Thoracic aorta (tissue), 2 donors: ENCODE data around the gene SLC7A1. TPM values are rescaled to one million over a fixed set of nuclear protein-coding genes. Genes with fewer than 3 reads are reported as not detected.

Source experiments
- ATAC-seq: fragments of 150-250 bp; one replicate; pipeline ENCODE4 v1.8.0; 2017; ENCODE audit warnings: low read depth; ENCODE audit not compliant: insufficient number of reproducible peaks, low FRiP score
- DNase-seq: peaks from one replicate; pipeline ENCODE4 v3.0.0-alpha.2; 2020; ENCODE audit warnings: low spot score
- H3K27ac ChIP-seq, 2 donors: fragments of 200-600 bp; sonication (generic); 1 replicate in 1 of 2; 2 replicates in 1 of 2; pipeline ENCODE4 v1.5.1; 2016; ENCODE audit warnings: mild to moderate bottlenecking in 2 of 2, moderate library complexity in 2 of 2
- H3K27me3 ChIP-seq: fragments of 200-600 bp; sonication (generic); replicated peaks from 2 replicates; pipeline ENCODE4 v1.6.0; 2016; ENCODE audit warnings: mild to moderate bottlenecking; ENCODE audit not compliant: insufficient read depth
- H3K36me3 ChIP-seq: fragments of 200-600 bp; sonication (generic); one replicate; pipeline ENCODE4 v1.5.1; 2016
- H3K4me1 ChIP-seq, 2 donors: fragments of 200-600 bp; sonication (generic); 1 replicate in 1 of 2; 2 replicates in 1 of 2; pipeline versions ENCODE4 v1.5.1 to v1.6.0; 2016; ENCODE audit warnings: low read depth in 2 of 2, mild to moderate bottlenecking in 1 of 2; ENCODE audit not compliant: control insufficient read depth in 1 of 2
- H3K4me3 ChIP-seq: fragments of 200-600 bp; sonication (generic); 2 replicates; pipeline ENCODE4 v1.5.1; 2016; ENCODE audit warnings: mild to moderate bottlenecking
- H3K9me3 ChIP-seq: fragments of 200-600 bp; sonication (generic); 2 replicates; pipeline ENCODE4 v1.5.1; 2016
- total RNA-seq, 2 donors: library from RNA; depleted of rRNA; stranded (reverse); fragments of >200 nt; gene quantifications; one replicate each; pipeline versions ENCODE4 v1.1.0 to v1.2.3, GENCODE V29; 2016
- TF ChIP-seq, protein P1 (sequence below): fragments of 200-600 bp; sonication (generic); IDR thresholded peaks from one replicate; pipeline ENCODE4 v1.5.1; 2019; ENCODE audit warnings: antibody characterized with exemption

SLC7A1 gene
- total RNA-seq, 2 donors from 2014 or later: 24.0 to 39.1 TPM

DNA sequence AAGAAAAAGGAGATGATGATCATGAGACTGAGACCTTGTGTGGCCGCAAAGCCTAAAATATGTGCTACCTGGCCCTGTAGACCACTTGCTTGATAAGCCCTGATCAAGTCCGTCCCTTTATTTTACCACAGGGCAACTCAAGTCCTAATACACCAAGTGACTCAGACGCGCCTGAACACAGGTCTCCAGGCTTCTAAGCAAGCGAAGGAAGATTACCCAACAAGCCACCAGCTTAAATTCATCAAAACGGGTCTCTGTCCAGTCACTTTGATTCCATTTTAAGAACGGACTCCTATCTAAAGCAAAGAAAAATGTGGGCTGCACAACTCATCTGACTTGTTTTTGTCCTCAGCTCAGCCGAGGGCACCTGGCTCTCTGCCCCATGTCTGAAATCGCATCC is 26.8 kb downstream of the SLC7A1 start:
- H3K36me3 ChIP-seq: no peaks in the 10 kb centered on the region
- DNase-seq (no peak), ATAC-seq (no peak)
- H3K27ac ChIP-seq: no peak overlapping the region
- H3K4me1 ChIP-seq: peaks cover 6 to 21% of the 10 kb centered on the region in 2 donors
- H3K27me3 ChIP-seq: no peaks in the 10 kb centered on the region
- no peak overlapping the region for H3K4me3 ChIP-seq
- H3K9me3 ChIP-seq: no peaks in the 10 kb centered on the region
- TF ChIP-seq, protein P1, sequence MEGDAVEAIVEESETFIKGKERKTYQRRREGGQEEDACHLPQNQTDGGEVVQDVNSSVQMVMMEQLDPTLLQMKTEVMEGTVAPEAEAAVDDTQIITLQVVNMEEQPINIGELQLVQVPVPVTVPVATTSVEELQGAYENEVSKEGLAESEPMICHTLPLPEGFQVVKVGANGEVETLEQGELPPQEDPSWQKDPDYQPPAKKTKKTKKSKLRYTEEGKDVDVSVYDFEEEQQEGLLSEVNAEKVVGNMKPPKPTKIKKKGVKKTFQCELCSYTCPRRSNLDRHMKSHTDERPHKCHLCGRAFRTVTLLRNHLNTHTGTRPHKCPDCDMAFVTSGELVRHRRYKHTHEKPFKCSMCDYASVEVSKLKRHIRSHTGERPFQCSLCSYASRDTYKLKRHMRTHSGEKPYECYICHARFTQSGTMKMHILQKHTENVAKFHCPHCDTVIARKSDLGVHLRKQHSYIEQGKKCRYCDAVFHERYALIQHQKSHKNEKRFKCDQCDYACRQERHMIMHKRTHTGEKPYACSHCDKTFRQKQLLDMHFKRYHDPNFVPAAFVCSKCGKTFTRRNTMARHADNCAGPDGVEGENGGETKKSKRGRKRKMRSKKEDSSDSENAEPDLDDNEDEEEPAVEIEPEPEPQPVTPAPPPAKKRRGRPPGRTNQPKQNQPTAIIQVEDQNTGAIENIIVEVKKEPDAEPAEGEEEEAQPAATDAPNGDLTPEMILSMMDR: no peak

DNA sequence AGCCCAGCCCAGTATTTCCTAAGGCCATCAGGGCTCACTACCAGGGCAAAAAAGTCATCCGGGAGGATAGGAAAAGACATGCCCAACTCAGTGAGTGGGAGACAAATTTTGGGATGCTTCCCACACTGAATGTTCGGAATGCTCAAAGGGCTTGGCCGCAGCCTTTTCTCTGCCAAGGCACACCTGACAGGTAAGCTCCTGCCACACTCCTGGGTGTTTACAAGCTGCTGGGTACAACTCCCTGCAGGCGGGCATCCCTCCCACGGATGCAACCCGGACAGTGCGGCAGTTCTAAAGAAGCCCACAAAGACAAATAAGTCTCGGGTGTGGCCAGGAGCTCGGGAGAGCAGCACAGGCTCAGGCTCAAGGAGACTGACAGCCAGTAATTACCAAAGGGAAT is 28.1 kb downstream of the SLC7A1 start:
- no peak overlapping the region for H3K27ac ChIP-seq
- ATAC-seq: no peak
- H3K27me3 ChIP-seq: no peaks in the 10 kb centered on the region
- TF ChIP-seq, protein P1: no peak
- no peak overlapping the region for H3K4me3 ChIP-seq
- no peaks in the 10 kb centered on the region for H3K36me3 ChIP-seq
- peaks cover 0 to 13% of the 10 kb centered on the region in 2 donors for H3K4me1 ChIP-seq
- DNase-seq: no peak
- H3K9me3 ChIP-seq: no peaks in the 10 kb centered on the region

DNA sequence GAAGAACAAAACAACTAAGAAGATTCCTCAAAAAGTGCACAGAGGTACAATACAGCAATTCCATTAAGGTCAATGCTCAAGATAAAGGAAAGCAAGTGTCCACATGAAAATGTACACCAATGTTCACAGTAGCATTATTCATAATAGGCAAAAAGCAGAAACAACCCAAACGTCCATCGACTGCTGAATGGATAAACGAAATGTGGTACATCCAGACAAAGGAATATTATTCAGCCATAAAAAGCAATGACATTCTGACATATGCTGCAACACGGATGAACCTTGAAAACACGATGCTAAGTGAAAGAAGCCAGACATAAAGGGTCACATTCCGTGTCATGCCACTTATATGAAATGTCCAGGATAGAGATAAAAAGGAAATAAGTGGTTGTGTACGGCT is 29.3 kb downstream of the SLC7A1 start:
- Histone ChIP-seq H3K9me3 (no peaks in the 10 kb centered on the region), H3K27ac (no peak overlapping the region), H3K36me3 (no peaks in the 10 kb centered on the region), H3K4me3 (no peak overlapping the region), H3K27me3 (no peaks in the 10 kb centered on the region), H3K4me1 (peaks cover 0 to 13% of the 10 kb centered on the region in 2 donors)
- TF ChIP-seq, protein P1: no peak
- ATAC-seq: no peak
- DNase-seq: no peak

DNA sequence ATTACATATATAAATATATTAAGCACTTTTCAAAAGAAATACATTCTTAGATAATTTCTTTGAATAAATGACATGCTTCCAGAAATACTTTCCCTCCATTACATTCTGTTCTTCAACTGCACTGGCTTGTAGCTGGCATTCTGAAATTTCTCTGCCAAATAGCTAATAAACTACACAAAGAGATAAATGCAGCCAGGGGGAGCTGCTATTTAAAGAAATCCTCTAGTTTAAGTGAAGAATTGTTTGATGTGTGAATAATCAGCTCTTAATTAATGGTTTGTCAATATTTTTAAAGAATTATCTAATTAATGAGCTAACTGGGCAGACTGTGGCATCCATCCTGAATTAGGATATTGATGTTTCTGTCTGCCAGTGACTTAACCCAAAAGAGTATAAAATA is 30.7 kb downstream of the SLC7A1 start:
- Histone ChIP-seq H3K4me3 (no peak overlapping the region), H3K9me3 (no peaks in the 10 kb centered on the region), H3K36me3 (no peaks in the 10 kb centered on the region), H3K4me1 (peaks cover 0 to 13% of the 10 kb centered on the region in 2 donors), H3K27me3 (no peaks in the 10 kb centered on the region), H3K27ac (no peak overlapping the region)
- DNase-seq (no peak), ATAC-seq (no peak)
- TF ChIP-seq, protein P1: no peak

DNA sequence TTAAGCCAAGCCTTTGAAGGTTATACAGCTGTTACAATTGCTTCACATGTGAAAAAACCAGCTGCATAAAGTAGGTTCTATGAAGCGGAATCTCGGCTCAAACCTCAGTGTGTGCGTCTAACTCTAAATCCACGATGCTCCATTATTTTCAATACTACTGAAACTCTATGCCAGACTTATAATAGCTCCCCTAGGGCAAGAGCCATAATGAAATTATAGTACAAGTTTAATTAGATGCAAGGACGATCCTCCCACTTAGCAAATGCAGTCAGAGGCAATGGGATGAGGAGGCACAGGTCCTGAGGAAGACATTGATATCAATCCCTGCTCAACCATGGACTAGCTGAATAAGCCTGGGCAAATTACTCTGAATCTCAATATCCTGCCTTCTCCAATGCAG is 31.1 kb downstream of the SLC7A1 start:
- DNase-seq: no peak
- no peak overlapping the region for H3K4me3 ChIP-seq
- H3K9me3 ChIP-seq: no peaks in the 10 kb centered on the region
- no peak overlapping the region for H3K27ac ChIP-seq
- H3K27me3 ChIP-seq: no peaks in the 10 kb centered on the region
- ATAC-seq: no peak
- H3K36me3 ChIP-seq: no peaks in the 10 kb centered on the region
- H3K4me1 ChIP-seq: peaks cover 0 to 13% of the 10 kb centered on the region in 2 donors
- TF ChIP-seq, protein P1: no peak
